ENCODE data around the gene SCGN. TPM values are rescaled to one million over a fixed set of nuclear protein-coding genes. Genes with fewer than 3 reads are reported as not detected.

SCGN gene
- total RNA-seq, 2 experiments from 2014 or later = not detected

- no peak for TF ChIP-seq CTCF (IDR thresholded peaks at IDR 0.05)
- Mint-ChIP-seq H3K9me3 (no peaks in the 10 kb centered on the region), H3K27me3 (peaks cover 18% of the 10 kb centered on the region), H3K27ac (no peak overlapping the region), H3K4me3 (no peak overlapping the region), H3K36me3 (ENCODE audit: low read depth) (no peaks in the 10 kb centered on the region), H3K4me1 (ENCODE audit: low read depth) (no peaks in the 10 kb centered on the region)
- intact Hi-C loops (cut with DNase I, micrococcal nuclease) = no loop called here
- Histone ChIP-seq H3K27me3 (ENCODE audit: control insufficient read depth in 1 of 2, insufficient read depth in 2 of 2, low read length in 2 of 2) (peaks cover 0 to 5% of the 10 kb centered on the region in 2 experiments), H3K36me3 (ENCODE audit: insufficient read depth, low read length) (no peaks in the 10 kb centered on the region), H3K9me3 (ENCODE audit: control insufficient read depth in 1 of 2, insufficient read depth in 1 of 2, low read length in 2 of 2) (no peaks in the 10 kb centered on the region), H3K4me3 (ENCODE audit: low read length) (no peak overlapping the region), H3K27ac (ENCODE audit: low read depth in 1 of 2, low read length in 2 of 2) (no peak overlapping the region), H3K4me1 (ENCODE audit: insufficient read depth, low read length) (no peaks in the 10 kb centered on the region)
- DNase-seq (no peak), ATAC-seq (ENCODE audit: poor library complexity) (no peak)
- ChIA-PET POLR2A (no interaction called here), CTCF (no interaction called here)
These were observed 52.0 kb downstream of the SCGN start for GRCh38 chr6:25704001-25704400.

- CTCF ChIA-PET = no interaction called here
- Histone ChIP-seq H3K4me3 (ENCODE audit: low read length) (no peak overlapping the region), H3K36me3 (ENCODE audit: insufficient read depth, low read length) (no peaks in the 10 kb centered on the region), H3K27me3 (ENCODE audit: control insufficient read depth in 1 of 2, insufficient read depth in 2 of 2, low read length in 2 of 2) (peaks cover 0 to 5% of the 10 kb centered on the region in 2 experiments), H3K27ac (ENCODE audit: low read depth in 1 of 2, low read length in 2 of 2) (no peak overlapping the region), H3K4me1 (ENCODE audit: insufficient read depth, low read length) (no peaks in the 10 kb centered on the region), H3K9me3 (ENCODE audit: control insufficient read depth in 1 of 2, insufficient read depth in 1 of 2, low read length in 2 of 2) (no peaks in the 10 kb centered on the region)
- DNase-seq = no peak
- Mint-ChIP-seq H3K27ac (no peak overlapping the region), H3K27me3 (peaks cover 22% of the 10 kb centered on the region), H3K9me3 (no peaks in the 10 kb centered on the region), H3K36me3 (ENCODE audit: low read depth) (no peaks in the 10 kb centered on the region), H3K4me1 (ENCODE audit: low read depth) (no peaks in the 10 kb centered on the region), H3K4me3 (no peak overlapping the region)
- intact Hi-C loops (cut with DNase I, micrococcal nuclease) = no loop called here
- TF ChIP-seq CTCF (IDR thresholded peaks at IDR 0.05) = no peak
- ATAC-seq (ENCODE audit: poor library complexity) = no peak
- POLR2A ChIA-PET = no interaction called here
These were observed 54.4 kb downstream of the SCGN start for GRCh38 chr6:25706314-25707014.

- no peaks in the 10 kb centered on the region for H3K9me3 Mint-ChIP-seq
- H3K27me3 Mint-ChIP-seq = peaks cover 12% of the 10 kb centered on the region
- no peak for ATAC-seq (ENCODE audit: poor library complexity)
- H3K4me3 ChIP-seq (ENCODE audit: low read length) = no peak overlapping the region
- H3K4me1 Mint-ChIP-seq (ENCODE audit: low read depth) = no peaks in the 10 kb centered on the region
- TF ChIP-seq CTCF (IDR thresholded peaks at IDR 0.05) = no peak
- intact Hi-C loops (cut with DNase I, micrococcal nuclease) = loop anchor here in 1 of 2 experiments (10.0 kb wide), 1 partner anchor 485 kb away; no protein-coding TSS in a partner anchor
- no peak overlapping the region for H3K27ac Mint-ChIP-seq
- ChIA-PET POLR2A (no interaction called here), CTCF (interaction anchor here (0.9 kb wide), 1 partner anchor 11 kb away, joined by 4 read pairs; no protein-coding TSS in a partner anchor)
- no peak overlapping the region for H3K4me3 Mint-ChIP-seq
- H3K27ac ChIP-seq (ENCODE audit: low read depth in 1 of 2, low read length in 2 of 2) = no peak overlapping the region
- DNase-seq = no peak
- H3K36me3 ChIP-seq (ENCODE audit: insufficient read depth, low read length) = no peaks in the 10 kb centered on the region
- no peaks in the 10 kb centered on the region for H3K4me1 ChIP-seq (ENCODE audit: insufficient read depth, low read length)
- peaks cover 0 to 5% of the 10 kb centered on the region in 2 experiments for H3K27me3 ChIP-seq (ENCODE audit: control insufficient read depth in 1 of 2, insufficient read depth in 2 of 2, low read length in 2 of 2)
- no peaks in the 10 kb centered on the region for H3K9me3 ChIP-seq (ENCODE audit: control insufficient read depth in 1 of 2, insufficient read depth in 1 of 2, low read length in 2 of 2)
- H3K36me3 Mint-ChIP-seq (ENCODE audit: low read depth) = no peaks in the 10 kb centered on the region
These were observed 57.7 kb downstream of the SCGN start for GRCh38 chr6:25709761-25710160.
